ENCODE measurements around the gene CLDN4.

Gene CLDN4

DNA sequence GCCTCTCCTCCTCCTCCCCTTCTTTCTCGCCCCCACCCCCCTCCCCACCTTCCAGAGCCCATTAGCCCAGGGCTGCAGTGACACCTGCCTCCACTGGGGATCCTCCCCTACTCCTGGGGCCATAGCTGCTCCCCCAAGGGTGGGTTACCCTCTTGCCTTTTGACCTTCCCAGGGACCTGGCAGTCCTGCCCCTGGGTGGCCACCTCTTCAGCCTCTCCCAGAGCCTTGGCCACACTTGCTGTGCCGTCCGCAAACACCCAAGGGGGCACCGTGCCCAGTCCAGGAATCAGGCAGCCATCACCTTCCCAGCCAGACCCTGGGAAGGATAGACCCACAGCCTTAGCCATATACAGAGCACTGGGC, 19.8 kb upstream of the CLDN4 start:
- Histone ChIP-seq H2BK120ac (ENCODE audit: low read depth, low read length) (no peak overlapping the region), H3K4me2 (ENCODE audit: insufficient read depth, low read length, poor library complexity, severe bottlenecking) (no peak overlapping the region), H2AFZ (ENCODE audit: low read length) (no peak overlapping the region), H3K79me1 (ENCODE audit: low read depth, low read length) (no peaks in the 10 kb centered on the region), H2BK12ac (ENCODE audit: low read length) (no peak overlapping the region), H3K27ac (replicated peaks; ENCODE audit: low read length) (no peak overlapping the region), H3K27me3 (ENCODE audit: control insufficient read depth in 3 of 3, insufficient read depth in 3 of 3, low read depth in 1 of 3, low read length in 3 of 3) (no peaks in the 10 kb centered on the region), H3K18ac (ENCODE audit: low read length) (peak overlapping the region; percentile 23), H4K8ac (ENCODE audit: low read depth, low read length) (no peak overlapping the region), H2BK15ac (ENCODE audit: low read length) (peak overlapping the region; percentile 82), H3K9me3 (replicated peaks in 1 of 2; ENCODE audit: control insufficient read depth in 2 of 2, insufficient read depth in 1 of 2, low read depth in 1 of 2, low read length in 2 of 2) (no peaks in the 10 kb centered on the region), H3K9ac (ENCODE audit: low read depth, low read length, poor library complexity) (no peak overlapping the region), H2AK5ac (ENCODE audit: low read depth, low read length) (peak overlapping the region; percentile 1), H3K4me1 (ENCODE audit: control insufficient read depth in 2 of 2, insufficient read depth in 1 of 2, low read depth in 1 of 2, low read length in 2 of 2) (peaks cover 0 to 2% of the 10 kb centered on the region in 2 donors), H3K4ac (ENCODE audit: low read length) (no peak overlapping the region), H3K14ac (ENCODE audit: low read length) (no peak overlapping the region), H3K4me3 (ENCODE audit: low read length in 2 of 2) (no peak overlapping the region), H2BK5ac (ENCODE audit: low read length) (no peak overlapping the region), H3K36me3 (replicated peaks in 1 of 2; ENCODE audit: control insufficient read depth in 2 of 2, insufficient read depth in 2 of 2, low read length in 2 of 2) (no peaks in the 10 kb centered on the region), H4K91ac (ENCODE audit: low read depth, low read length, poor library complexity) (no peak overlapping the region), H3K23ac (ENCODE audit: low read depth, low read length, poor library complexity) (no peak overlapping the region)
- WGBS, 2 donors (ENCODE audit: extremely low coverage in 2 of 2, insufficient read length in 2 of 2, insufficient replicate concordance in 1 of 2), result no CpG with 5 or more reads among the region's 4 CpGs
- no peak for DNase-seq (ENCODE audit: low spot score)

DNA sequence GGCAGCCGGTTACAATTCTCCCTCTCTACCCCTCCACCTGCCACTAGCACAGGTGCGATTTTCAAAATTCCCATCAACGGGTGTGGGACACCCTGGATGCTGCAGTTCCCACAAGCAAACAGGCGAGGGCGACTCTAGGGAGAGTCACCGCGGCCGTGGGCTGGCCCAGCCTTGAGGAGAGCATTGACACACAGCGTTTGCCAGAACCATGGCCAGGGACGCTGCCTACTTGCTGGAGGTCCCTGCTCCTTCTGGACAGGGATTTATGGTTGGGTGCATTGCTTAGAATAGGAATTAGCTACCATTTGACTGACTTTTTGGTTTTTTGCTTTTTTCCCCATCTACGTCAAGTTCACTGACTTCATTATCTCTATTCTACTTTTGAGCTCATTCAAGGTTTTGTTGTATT, 19.0 kb upstream of the CLDN4 start:
- no peaks in the 10 kb centered on the region for H3K36me3 ChIP-seq (replicated peaks in 1 of 2; ENCODE audit: control insufficient read depth in 2 of 2, insufficient read depth in 2 of 2, low read length in 2 of 2)
- H2BK120ac ChIP-seq (ENCODE audit: low read depth, low read length), result no peak overlapping the region
- H3K79me1 ChIP-seq (ENCODE audit: low read depth, low read length), result no peaks in the 10 kb centered on the region
- no peak for DNase-seq (ENCODE audit: low spot score)
- no peaks in the 10 kb centered on the region for H3K27me3 ChIP-seq (ENCODE audit: control insufficient read depth in 3 of 3, insufficient read depth in 3 of 3, low read depth in 1 of 3, low read length in 3 of 3)
- no peak overlapping the region for H3K4ac ChIP-seq (ENCODE audit: low read length)
- H3K9ac ChIP-seq (ENCODE audit: low read depth, low read length, poor library complexity), result no peak overlapping the region
- H3K4me3 ChIP-seq (ENCODE audit: low read length in 2 of 2), result no peak overlapping the region
- no peak overlapping the region for H3K27ac ChIP-seq (replicated peaks; ENCODE audit: low read length)
- no peak overlapping the region for H2BK15ac ChIP-seq (ENCODE audit: low read length)
- H3K18ac ChIP-seq (ENCODE audit: low read length), result no peak overlapping the region
- no peak overlapping the region for H3K14ac ChIP-seq (ENCODE audit: low read length)
- H3K23ac ChIP-seq (ENCODE audit: low read depth, low read length, poor library complexity), result no peak overlapping the region
- no peaks in the 10 kb centered on the region for H3K9me3 ChIP-seq (replicated peaks in 1 of 2; ENCODE audit: control insufficient read depth in 2 of 2, insufficient read depth in 1 of 2, low read depth in 1 of 2, low read length in 2 of 2)
- WGBS, 2 donors (ENCODE audit: extremely low coverage in 2 of 2, insufficient read length in 2 of 2, insufficient replicate concordance in 1 of 2), result no CpG with 5 or more reads among the region's 11 CpGs
- H2AK5ac ChIP-seq (ENCODE audit: low read depth, low read length), result no peak overlapping the region
- peaks cover 0 to 2% of the 10 kb centered on the region in 2 donors for H3K4me1 ChIP-seq (ENCODE audit: control insufficient read depth in 2 of 2, insufficient read depth in 1 of 2, low read depth in 1 of 2, low read length in 2 of 2)
- H2BK12ac ChIP-seq (ENCODE audit: low read length), result no peak overlapping the region
- no peak overlapping the region for H4K91ac ChIP-seq (ENCODE audit: low read depth, low read length, poor library complexity)
- H4K8ac ChIP-seq (ENCODE audit: low read depth, low read length), result no peak overlapping the region
- no peak overlapping the region for H3K4me2 ChIP-seq (ENCODE audit: insufficient read depth, low read length, poor library complexity, severe bottlenecking)
- H2BK5ac ChIP-seq (ENCODE audit: low read length), result no peak overlapping the region
- H2AFZ ChIP-seq (ENCODE audit: low read length), result no peak overlapping the region

DNA sequence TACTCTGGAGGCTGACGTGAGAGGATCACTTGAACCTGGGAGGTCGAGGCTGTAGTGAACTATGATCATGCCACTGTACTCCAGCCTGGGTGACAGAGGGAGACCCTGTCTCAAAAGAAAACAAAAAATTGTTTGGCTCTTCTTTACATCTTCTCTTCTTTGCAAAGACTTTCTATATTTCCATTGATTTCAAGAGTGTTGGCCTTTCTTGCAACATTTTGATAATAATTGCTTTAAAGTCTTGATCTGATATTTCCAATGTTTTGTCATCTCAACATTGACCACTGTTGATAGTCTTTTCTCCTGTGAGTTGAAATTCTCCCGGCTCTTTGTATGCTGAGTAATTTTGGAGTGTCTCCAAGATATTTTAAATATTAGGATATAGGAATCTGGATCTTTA, 17.8 kb upstream of the CLDN4 start:
- Histone ChIP-seq H2AFZ (ENCODE audit: low read length) (no peak overlapping the region), H4K8ac (ENCODE audit: low read depth, low read length) (no peak overlapping the region), H4K91ac (ENCODE audit: low read depth, low read length, poor library complexity) (no peak overlapping the region), H2BK12ac (ENCODE audit: low read length) (no peak overlapping the region), H3K18ac (ENCODE audit: low read length) (no peak overlapping the region), H3K79me1 (ENCODE audit: low read depth, low read length) (no peaks in the 10 kb centered on the region), H3K4me1 (ENCODE audit: control insufficient read depth in 2 of 2, insufficient read depth in 1 of 2, low read depth in 1 of 2, low read length in 2 of 2) (peaks cover 0 to 2% of the 10 kb centered on the region in 2 donors), H3K27ac (replicated peaks; ENCODE audit: low read length) (no peak overlapping the region), H3K9ac (ENCODE audit: low read depth, low read length, poor library complexity) (no peak overlapping the region), H2BK120ac (ENCODE audit: low read depth, low read length) (no peak overlapping the region), H3K4ac (ENCODE audit: low read length) (no peak overlapping the region), H3K9me3 (replicated peaks in 1 of 2; ENCODE audit: control insufficient read depth in 2 of 2, insufficient read depth in 1 of 2, low read depth in 1 of 2, low read length in 2 of 2) (no peaks in the 10 kb centered on the region), H3K4me2 (ENCODE audit: insufficient read depth, low read length, poor library complexity, severe bottlenecking) (no peak overlapping the region), H2BK15ac (ENCODE audit: low read length) (no peak overlapping the region), H2AK5ac (ENCODE audit: low read depth, low read length) (no peak overlapping the region), H3K14ac (ENCODE audit: low read length) (no peak overlapping the region), H3K4me3 (ENCODE audit: low read length in 2 of 2) (no peak overlapping the region), H3K23ac (ENCODE audit: low read depth, low read length, poor library complexity) (no peak overlapping the region), H3K27me3 (ENCODE audit: control insufficient read depth in 3 of 3, insufficient read depth in 3 of 3, low read depth in 1 of 3, low read length in 3 of 3) (no peaks in the 10 kb centered on the region), H3K36me3 (replicated peaks in 1 of 2; ENCODE audit: control insufficient read depth in 2 of 2, insufficient read depth in 2 of 2, low read length in 2 of 2) (no peaks in the 10 kb centered on the region), H2BK5ac (ENCODE audit: low read length) (no peak overlapping the region)
- no CpG with 5 or more reads among the region's 3 CpGs for whole genome bisulfite sequencing, 2 donors (ENCODE audit: extremely low coverage in 2 of 2, insufficient read length in 2 of 2, insufficient replicate concordance in 1 of 2)
- DNase-seq (ENCODE audit: low spot score), result no peak

DNA sequence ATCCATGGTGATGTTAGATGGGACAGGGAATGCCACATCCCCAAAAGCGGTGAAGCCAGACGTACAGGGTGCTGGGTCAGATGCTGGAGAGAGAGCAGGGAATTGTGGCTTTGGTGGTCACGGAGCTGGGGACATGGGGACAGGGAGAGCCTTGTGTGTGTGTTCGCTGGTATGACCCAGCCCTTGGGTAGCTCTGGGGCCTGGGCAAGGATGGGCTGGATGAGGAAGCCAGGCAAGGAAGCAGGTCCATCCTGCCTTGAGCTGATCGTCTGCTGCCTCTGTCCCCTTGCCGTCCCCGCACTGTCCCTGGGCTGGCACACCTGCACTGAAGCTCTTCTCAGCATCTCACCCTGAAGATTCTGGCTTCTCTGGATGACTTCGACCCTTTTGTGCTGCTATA, 15.4 kb upstream of the CLDN4 start:
- Histone ChIP-seq H2BK12ac (ENCODE audit: low read length) (no peak overlapping the region), H3K27me3 (ENCODE audit: control insufficient read depth in 3 of 3, insufficient read depth in 3 of 3, low read depth in 1 of 3, low read length in 3 of 3) (no peaks in the 10 kb centered on the region), H3K4me3 (ENCODE audit: low read length in 2 of 2) (no peak overlapping the region), H3K27ac (replicated peaks; ENCODE audit: low read length) (no peak overlapping the region), H3K4me1 (ENCODE audit: control insufficient read depth in 2 of 2, insufficient read depth in 1 of 2, low read depth in 1 of 2, low read length in 2 of 2) (peaks cover 0 to 2% of the 10 kb centered on the region in 2 donors), H2AK5ac (ENCODE audit: low read depth, low read length) (no peak overlapping the region), H3K9ac (ENCODE audit: low read depth, low read length, poor library complexity) (no peak overlapping the region), H4K8ac (ENCODE audit: low read depth, low read length) (no peak overlapping the region), H3K4ac (ENCODE audit: low read length) (no peak overlapping the region), H3K4me2 (ENCODE audit: insufficient read depth, low read length, poor library complexity, severe bottlenecking) (no peak overlapping the region), H2AFZ (ENCODE audit: low read length) (no peak overlapping the region), H3K23ac (ENCODE audit: low read depth, low read length, poor library complexity) (no peak overlapping the region), H2BK5ac (ENCODE audit: low read length) (no peak overlapping the region), H3K36me3 (replicated peaks in 1 of 2; ENCODE audit: control insufficient read depth in 2 of 2, insufficient read depth in 2 of 2, low read length in 2 of 2) (no peaks in the 10 kb centered on the region), H2BK120ac (ENCODE audit: low read depth, low read length) (no peak overlapping the region), H2BK15ac (ENCODE audit: low read length) (peak overlapping the region; percentile 65), H4K91ac (ENCODE audit: low read depth, low read length, poor library complexity) (no peak overlapping the region), H3K18ac (ENCODE audit: low read length) (peak overlapping the region; percentile 5), H3K9me3 (replicated peaks in 1 of 2; ENCODE audit: control insufficient read depth in 2 of 2, insufficient read depth in 1 of 2, low read depth in 1 of 2, low read length in 2 of 2) (no peaks in the 10 kb centered on the region), H3K14ac (ENCODE audit: low read length) (no peak overlapping the region), H3K79me1 (ENCODE audit: low read depth, low read length) (no peaks in the 10 kb centered on the region)
- WGBS, 2 donors (ENCODE audit: extremely low coverage in 2 of 2, insufficient read length in 2 of 2, insufficient replicate concordance in 1 of 2), result no CpG with 5 or more reads among the region's 8 CpGs
- no peak for DNase-seq (ENCODE audit: low spot score)
